Right lobe of liver (tissue), 4 donors: ENCODE measurements around the gene ARMC5.

Experiments
- POLR2A ChIP-seq: fragments of 450-650 bp; IDR thresholded peaks from one replicate; pipeline ENCODE4 v1.6.1; 2017; ENCODE audit warnings: antibody characterized with exemption, mild to moderate bottlenecking
- TF ChIP-seq, protein P1 (sequence below), 4 donors: fragments of 200-600 bp in 3 of 4; fragments of 450-650 bp in 1 of 4; IDR thresholded peaks; one replicate each; pipeline versions ENCODE4 v1.5.1 to v1.8.0; 2016 to 2022; ENCODE audit warnings: antibody characterized with exemption in 4 of 4, mild to moderate bottlenecking in 2 of 4
- donor health status: DM: no; HTN: no; CAD: no.
- donor health status: DM: no; HTN: no; CAD: no.
- donor health status: DM: no; HTN: yes; CAD: no.

DNA sequence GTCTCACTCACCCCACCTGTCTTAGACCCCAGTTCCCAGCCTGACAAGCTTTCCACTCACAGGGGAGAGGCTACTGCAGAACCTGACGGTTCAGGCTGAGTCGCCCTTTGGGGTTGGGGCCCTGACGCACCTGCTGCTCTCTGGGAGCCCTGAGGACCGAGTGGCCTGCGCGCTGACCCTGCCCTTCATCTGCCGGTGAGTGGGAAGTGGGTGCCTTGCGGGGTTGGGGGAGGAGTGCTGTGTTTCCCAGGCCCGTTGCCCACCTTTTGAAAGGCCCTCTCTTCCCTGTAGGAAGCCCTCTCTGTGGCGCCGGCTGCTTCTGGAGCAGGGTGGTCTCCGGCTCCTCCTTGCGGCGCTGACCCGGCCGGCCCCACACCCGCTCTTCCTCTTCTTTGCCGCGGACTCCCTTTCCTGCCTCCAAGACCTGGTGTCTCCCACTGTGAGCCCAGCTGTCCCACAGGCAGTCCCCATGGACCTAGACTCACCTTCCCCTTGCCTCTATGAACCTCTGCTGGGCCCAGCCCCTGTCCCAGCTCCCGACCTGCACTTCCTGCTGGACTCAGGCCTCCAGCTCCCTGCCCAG is 6.6 kb downstream of the ARMC5 start:
- TF ChIP-seq, protein P1, sequence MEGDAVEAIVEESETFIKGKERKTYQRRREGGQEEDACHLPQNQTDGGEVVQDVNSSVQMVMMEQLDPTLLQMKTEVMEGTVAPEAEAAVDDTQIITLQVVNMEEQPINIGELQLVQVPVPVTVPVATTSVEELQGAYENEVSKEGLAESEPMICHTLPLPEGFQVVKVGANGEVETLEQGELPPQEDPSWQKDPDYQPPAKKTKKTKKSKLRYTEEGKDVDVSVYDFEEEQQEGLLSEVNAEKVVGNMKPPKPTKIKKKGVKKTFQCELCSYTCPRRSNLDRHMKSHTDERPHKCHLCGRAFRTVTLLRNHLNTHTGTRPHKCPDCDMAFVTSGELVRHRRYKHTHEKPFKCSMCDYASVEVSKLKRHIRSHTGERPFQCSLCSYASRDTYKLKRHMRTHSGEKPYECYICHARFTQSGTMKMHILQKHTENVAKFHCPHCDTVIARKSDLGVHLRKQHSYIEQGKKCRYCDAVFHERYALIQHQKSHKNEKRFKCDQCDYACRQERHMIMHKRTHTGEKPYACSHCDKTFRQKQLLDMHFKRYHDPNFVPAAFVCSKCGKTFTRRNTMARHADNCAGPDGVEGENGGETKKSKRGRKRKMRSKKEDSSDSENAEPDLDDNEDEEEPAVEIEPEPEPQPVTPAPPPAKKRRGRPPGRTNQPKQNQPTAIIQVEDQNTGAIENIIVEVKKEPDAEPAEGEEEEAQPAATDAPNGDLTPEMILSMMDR (IDR thresholded peaks at IDR 0.05): no peak
- no peak for TF ChIP-seq POLR2A
